Spleen (tissue), 11 donors: Measurements from ENCODE around the gene CHRM3. TPM values are rescaled to one million over a fixed set of nuclear protein-coding genes. Genes with fewer than 3 reads are reported as not detected.
"Not testable (repeated sequence)": the region's sequence is repeated elsewhere in the genome, so short reads cannot be mapped to it uniquely, and the experiment has no call there.

Experiments
- DNase-seq: peaks from one replicate; pipeline ENCODE4 v3.0.0-alpha.2; 2020
- H3K27ac ChIP-seq, 8 donors: fragments of 200-600 bp; sonication (generic) in 7 of 8; 1 replicate in 4 of 8; 2 replicates in 4 of 8; pipeline versions ENCODE4 v1.5.0 to v1.8.0; 2016 to 2021; ENCODE audit warnings: inconsistent platforms in 4 of 8, mild to moderate bottlenecking in 4 of 8, moderate library complexity in 1 of 8
- H3K27me3 ChIP-seq, 7 donors: fragments of 200-600 bp; sonication (generic) in 6 of 7; replicated peaks in 1 of 7; 1 replicate in 4 of 7; 2 replicates in 3 of 7; pipeline versions ENCODE4 v1.5.0 to v1.8.0; 2016 to 2021; ENCODE audit warnings: inconsistent platforms in 3 of 7, mild to moderate bottlenecking in 1 of 7
- H3K36me3 ChIP-seq, 6 donors: fragments of 200-600 bp; sonication (generic) in 5 of 6; 1 replicate in 4 of 6; 2 replicates in 2 of 6; pipeline versions ENCODE4 v1.5.0 to v1.8.0; 2016 to 2021; ENCODE audit warnings: inconsistent platforms in 2 of 6
- H3K4me1 ChIP-seq, 6 donors: fragments of 200-600 bp; sonication (generic) in 5 of 6; 1 replicate in 3 of 6; 2 replicates in 3 of 6; pipeline versions ENCODE4 v1.5.0 to v1.8.0; 2016 to 2021; ENCODE audit warnings: inconsistent platforms in 3 of 6
- H3K4me3 ChIP-seq, 8 donors: fragments of 200-600 bp; sonication (generic) in 7 of 8; 1 replicate in 4 of 8; 2 replicates in 4 of 8; pipeline versions ENCODE4 v1.5.0 to v1.8.0; 2016 to 2021; ENCODE audit warnings: inconsistent platforms in 4 of 8, mild to moderate bottlenecking in 4 of 8, moderate library complexity in 2 of 8
- H3K9me3 ChIP-seq, 8 donors: fragments of 200-600 bp; sonication (generic) in 7 of 8; 1 replicate in 4 of 8; 2 replicates in 4 of 8; pipeline versions ENCODE4 v1.5.0 to v1.8.0; 2016 to 2021; ENCODE audit warnings: inconsistent platforms in 4 of 8
- CTCF ChIP-seq, 11 experiments: fragments of 200-600 bp in 7 of 11; fragments of 450-650 bp in 4 of 11; sonication (generic) in 4 of 11; IDR thresholded peaks in 8 of 11; conservative IDR thresholded peaks in 3 of 11; 1 replicate in 7 of 11; 2 replicates in 4 of 11; pipeline versions ENCODE4 v1.4.0 to v1.8.0; 2016 to 2021; ENCODE audit warnings: antibody characterized with exemption in 11 of 11, inconsistent platforms in 4 of 11, mild to moderate bottlenecking in 1 of 11
- POLR2A ChIP-seq, 3 donors: fragments of 450-650 bp; IDR thresholded peaks; one replicate each; pipeline ENCODE4 v1.5.1; 2017; ENCODE audit warnings: antibody characterized with exemption in 3 of 3, mild to moderate bottlenecking in 1 of 3
- POLR2AphosphoS5 ChIP-seq, 3 donors: sonication (generic); formaldehyde crosslinking; IDR thresholded peaks; one replicate each; pipeline ENCODE4 v1.5.1; 2017; ENCODE audit warnings: antibody characterized with exemption in 3 of 3
- WGBS, 5 donors: extraction: QIAGEN DNeasy Blood & Tissue Kit in 3 of 5; methylation state at CpG; one replicate each; pipeline versions ENCODE4 v1.1.5 to v1.1.7; 2013 to 2018; 5-methylcytosine and 5-hydroxymethylcytosine counted together
- intact Hi-C: fragments of 100-400 bp; cut with DNase I; formaldehyde crosslinking; loops from one replicate; pipeline ENCODE4 v1.15.0; 2023; ENCODE audit warnings: low total_unique reads
- polyA plus RNA-seq, 3 donors: library from polyadenylated mRNA; stranded (reverse); fragments of 200-250 nt; gene quantifications; one replicate each; pipeline ENCODE4 v1.2.1, GENCODE V29; 2013
- total RNA-seq, 7 donors: library from RNA; depleted of rRNA in 3 of 7; stranded (reverse); fragments of >200 nt in 3 of 7; fragmentation: NEBNext Ultra II Directional in 4 of 7; extraction: Animal tissue kit (Norgen Biotek cat#: 25700) in 4 of 7; gene quantifications; one replicate each; pipeline versions ENCODE4 v1.1.0 to v1.2.1, GENCODE V29; 2016 to 2021
- donor health status: healthy with polysubstance abuse.
- donor health status: DM: no; HTN: no; CAD: no; lungs with moderate emphysema.
- donor health status: DM: no; HTN: no; CAD: no.
- donor health status: Bipolar disorder and iron deficiency.
- donor health status: healthy.
- donor health status: DM: no; HTN: no; CAD: no.
- donor health status: DM: yes; HTN: yes; CAD: no.

CHRM3 gene
- total and polyA plus RNA-seq, 10 donors, result 0.13 to 12.5 (median 3.0) TPM

GRCh38 chr1:239368436-239369109 lies 17.8 kb upstream of the CHRM3 start:
- TF ChIP-seq CTCF (IDR thresholded peaks at IDR 0.05 in 8 of 11, conservative IDR thresholded peaks at IDR 0.05 in 3 of 11) (no peak), POLR2AphosphoS5 (IDR thresholded peaks at IDR 0.05) (no peak), POLR2A (IDR thresholded peaks at IDR 0.05) (no peak)
- intact Hi-C loops, result no loop called here
- H3K4me3 ChIP-seq, result no peak overlapping the region
- no peaks in the 10 kb centered on the region for H3K4me1 ChIP-seq
- no peak for DNase-seq
- WGBS, 5 donors, result 47 to 74% (median 58%) methylated on average over 7 of the region's 7 CpGs
- H3K27ac ChIP-seq, result no peak overlapping the region
- peaks cover 0 to 3% (median 0%) of the 10 kb centered on the region in 8 donors for H3K9me3 ChIP-seq
- H3K36me3 ChIP-seq, result no peaks in the 10 kb centered on the region
- no peaks in the 10 kb centered on the region for H3K27me3 ChIP-seq

- intact Hi-C loops, H3K4me1 ChIP-seq, H3K27ac ChIP-seq, H3K36me3 ChIP-seq, H3K27me3 ChIP-seq, H3K4me3 ChIP-seq, DNase-seq, H3K9me3 ChIP-seq: not testable (repeated sequence)
- WGBS, 5 donors, result 53 to 70% (median 61%) methylated on average over 3 of the region's 3 CpGs
Measured at GRCh38 chr1:239370869-239371268, 15.5 kb upstream of the CHRM3 start.

- 81 to 89% (median 83%) methylated on average over 5 of the region's 5 CpGs for WGBS, 5 donors
- Histone ChIP-seq H3K27ac (no peak overlapping the region), H3K36me3 (no peaks in the 10 kb centered on the region), H3K4me1 (peaks cover under 1 to 19% (median 14%) of the 10 kb centered on the region in 6 donors), H3K4me3 (no peak overlapping the region), H3K27me3 (peaks cover 3 to 41% (median 23%) of the 10 kb centered on the region in 7 donors), H3K9me3 (no peaks in the 10 kb centered on the region)
- no peak for DNase-seq
- TF ChIP-seq POLR2AphosphoS5 (IDR thresholded peaks at IDR 0.05), result no peak
- TF ChIP-seq POLR2A (IDR thresholded peaks at IDR 0.05), result no peak
- no peak for TF ChIP-seq CTCF (IDR thresholded peaks at IDR 0.05 in 8 of 11, conservative IDR thresholded peaks at IDR 0.05 in 3 of 11)
- intact Hi-C loops, result no loop called here
Measured at GRCh38 chr1:239382666-239383065, 3.7 kb upstream of the CHRM3 start.

- no peaks in the 10 kb centered on the region for H3K9me3 ChIP-seq
Measured at GRCh38 chr1:239383714-239384113, 2.7 kb upstream of the CHRM3 start.

More at GRCh38 chr1:239383714-239384113, 2.7 kb upstream of the CHRM3 start:
- Histone ChIP-seq H3K27ac (no peak overlapping the region), H3K27me3 (peaks cover 3 to 52% (median 33%) of the 10 kb centered on the region in 7 donors), H3K36me3 (no peaks in the 10 kb centered on the region), H3K4me1 (peaks cover 6 to 25% (median 19%) of the 10 kb centered on the region in 6 donors), H3K4me3 (no peak overlapping the region)
- intact Hi-C loops, result no loop called here
- TF ChIP-seq POLR2AphosphoS5 (IDR thresholded peaks at IDR 0.05) (no peak), POLR2A (IDR thresholded peaks at IDR 0.05) (no peak), CTCF (IDR thresholded peaks at IDR 0.05 in 8 of 11, conservative IDR thresholded peaks at IDR 0.05 in 3 of 11) (no peak)
- DNase-seq, result no peak
- WGBS, 5 donors, result 72 to 91% (median 83%) methylated on average over 3 of the region's 3 CpGs
